ENCODE results near the gene PEX11G.
"Not testable (repeated sequence)": the region's sequence is repeated elsewhere in the genome, so short reads cannot be mapped to it uniquely, and the experiment has no call there.

The PEX11G gene

GRCh38 chr19:7463575-7463974, 25.3 kb downstream of the PEX11G start:
- DNase-seq, result no peak

GRCh38 chr19:7461841-7462629, 26.8 kb downstream of the PEX11G start:
- no peak for DNase-seq

DNA sequence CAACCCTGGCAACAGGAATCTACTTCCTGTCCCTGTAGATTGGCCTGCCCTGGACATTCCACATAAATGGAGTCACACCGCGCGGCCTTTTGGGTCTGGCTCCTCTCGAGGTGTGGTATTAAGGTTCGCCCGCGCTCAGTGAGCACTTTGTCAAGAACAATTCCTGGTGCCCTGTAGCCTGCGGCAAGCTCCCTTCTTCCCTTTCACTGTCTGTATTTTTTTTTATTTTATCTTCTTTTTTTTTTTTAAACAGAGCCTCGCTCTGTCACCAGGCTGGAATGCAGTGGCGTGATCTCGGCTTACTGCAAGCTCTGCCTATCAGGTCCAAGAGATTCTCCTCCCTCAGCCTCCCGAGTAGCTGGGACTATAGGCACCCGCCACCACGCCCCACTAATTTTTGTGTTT, 28.3 kb downstream of the PEX11G start:
- DNase-seq, result peak; percentile 56

DNA sequence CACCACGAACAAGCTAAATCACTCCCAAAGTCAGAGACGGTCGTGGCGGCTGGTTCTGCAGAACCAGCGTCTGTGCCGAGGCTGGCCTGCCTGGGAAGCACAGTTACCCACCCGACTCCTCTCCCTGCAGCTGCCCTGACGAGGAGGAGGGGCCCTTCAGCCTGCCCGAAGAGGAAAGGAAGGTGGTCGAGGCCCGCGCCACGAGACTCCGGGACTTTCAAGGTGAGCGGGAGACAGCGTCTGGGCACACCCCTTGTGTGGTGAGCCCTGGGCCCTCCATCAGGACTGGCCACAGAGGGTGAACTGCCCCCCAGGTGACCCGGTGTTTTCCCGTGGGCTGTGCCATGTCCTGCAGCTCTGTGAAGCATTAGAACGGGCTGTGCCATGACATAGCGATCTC, 29.1 kb downstream of the PEX11G start:
- no peak for DNase-seq

GRCh38 chr19:7458675-7459074, 30.2 kb downstream of the PEX11G start:
- no peak for DNase-seq

DNA sequence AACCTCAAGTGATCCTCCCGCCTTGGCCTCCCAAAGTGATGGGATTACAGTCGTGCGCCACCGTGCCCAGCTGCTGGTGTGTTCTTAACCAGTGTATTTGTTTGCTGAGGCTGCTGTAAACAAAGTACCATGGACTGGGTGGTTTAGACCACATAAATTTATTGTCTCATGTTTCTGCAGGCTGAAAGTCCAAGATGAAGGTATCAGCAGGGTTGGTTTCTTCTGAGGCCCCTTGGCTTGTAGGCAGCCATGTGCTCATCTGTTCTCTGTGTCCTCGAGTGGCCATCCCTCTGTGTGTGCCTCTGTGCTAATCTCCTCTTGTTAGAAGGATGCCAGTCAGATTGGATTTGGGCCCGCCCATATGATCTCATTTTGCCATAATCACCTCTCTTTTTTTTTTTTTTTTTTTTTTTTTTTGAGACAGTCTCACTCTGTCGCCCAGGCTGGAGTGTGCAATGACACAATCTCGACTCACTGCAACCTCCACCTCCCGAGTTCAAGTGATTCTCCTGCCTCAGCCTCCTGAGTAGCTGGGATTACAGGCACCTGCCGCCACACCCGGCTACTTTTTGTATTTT, 31.8 kb downstream of the PEX11G start:
- no peak for DNase-seq

- DNase-seq, result no peak
Measured at GRCh38 chr19:7455600-7456296, 33.1 kb downstream of the PEX11G start.

GRCh38 chr19:7454998-7455397, 33.8 kb downstream of the PEX11G start:
- no peak for DNase-seq

DNA sequence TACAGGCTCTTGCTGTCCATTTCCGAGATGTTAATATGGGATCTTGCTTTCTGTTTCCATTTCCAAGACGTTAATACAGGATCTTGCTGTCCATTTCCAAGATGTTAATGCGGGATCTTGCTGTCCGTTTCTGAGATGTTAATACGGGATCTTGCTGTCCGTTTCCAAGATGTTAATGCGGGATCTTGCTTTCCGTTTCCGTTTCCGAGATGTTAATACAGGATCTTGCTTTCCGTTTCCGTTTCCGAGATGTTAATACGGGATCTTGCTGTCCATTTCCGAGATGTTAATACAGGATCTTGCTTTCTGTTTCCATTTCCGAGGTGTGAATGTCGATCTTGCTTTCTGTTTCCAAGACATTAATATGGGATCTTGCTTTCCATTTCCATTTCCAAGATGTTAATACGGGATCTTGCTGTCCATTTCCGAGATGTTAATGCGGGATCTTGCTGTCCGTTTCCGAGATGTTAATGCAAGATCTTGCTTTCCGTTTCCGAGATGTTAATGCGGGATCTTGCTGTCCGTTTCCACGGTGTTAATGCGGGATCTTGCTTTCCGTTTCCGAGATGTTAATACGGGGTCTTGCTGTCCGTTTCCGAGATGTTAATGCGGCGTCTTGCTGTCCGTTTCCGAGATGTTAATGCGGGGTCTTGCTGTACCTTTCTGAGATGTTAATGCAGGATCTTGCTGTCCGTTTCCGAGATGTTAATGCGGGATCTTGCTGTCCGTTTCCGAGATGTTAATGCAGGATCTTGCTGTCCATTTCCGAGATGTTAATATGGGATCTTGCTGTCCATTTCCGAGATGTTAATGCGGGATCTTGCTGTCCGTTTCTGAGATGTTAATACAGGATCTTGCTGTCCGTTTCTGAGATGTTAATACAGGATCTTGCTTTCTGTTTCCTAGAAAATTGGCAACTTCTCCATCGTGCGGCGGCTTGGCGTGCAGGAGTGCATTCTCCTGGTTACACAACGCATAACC, 38.3 kb downstream of the PEX11G start:
- peak; percentile 34 for DNase-seq

DNA sequence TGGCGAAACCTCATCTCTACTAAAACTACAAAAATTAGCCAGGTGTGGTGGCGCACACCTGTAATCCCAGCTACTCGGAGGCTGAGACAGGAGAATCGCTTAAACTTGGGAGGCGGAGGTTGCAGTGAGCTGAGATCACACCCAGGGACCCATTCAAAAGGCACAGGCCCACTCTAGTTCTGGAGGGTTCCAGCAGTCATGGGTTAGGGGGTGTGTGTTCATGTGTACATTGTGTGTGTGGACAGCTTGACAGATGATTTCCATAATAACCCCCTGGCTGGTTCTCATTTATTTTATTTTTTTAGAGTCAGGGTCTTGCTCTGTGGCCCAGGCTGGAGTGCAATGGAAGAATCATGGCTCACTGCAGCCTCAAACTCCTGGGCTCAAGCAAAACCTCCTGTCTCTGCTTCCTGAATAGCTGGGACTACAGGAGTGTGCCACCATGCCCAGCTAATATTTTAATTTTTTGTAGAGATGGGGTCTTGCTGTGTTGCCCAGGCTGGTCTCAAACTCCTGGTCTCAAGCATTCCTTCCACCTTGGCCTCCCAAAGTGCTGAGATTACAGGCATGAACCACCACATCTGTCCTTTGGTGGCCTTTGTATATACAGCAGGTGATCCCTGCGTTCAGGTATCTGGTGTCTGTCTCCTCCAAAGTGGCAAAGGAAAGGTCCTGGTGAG, 39.3 kb downstream of the PEX11G start:
- DNase-seq, result not testable (repeated sequence)

DNA sequence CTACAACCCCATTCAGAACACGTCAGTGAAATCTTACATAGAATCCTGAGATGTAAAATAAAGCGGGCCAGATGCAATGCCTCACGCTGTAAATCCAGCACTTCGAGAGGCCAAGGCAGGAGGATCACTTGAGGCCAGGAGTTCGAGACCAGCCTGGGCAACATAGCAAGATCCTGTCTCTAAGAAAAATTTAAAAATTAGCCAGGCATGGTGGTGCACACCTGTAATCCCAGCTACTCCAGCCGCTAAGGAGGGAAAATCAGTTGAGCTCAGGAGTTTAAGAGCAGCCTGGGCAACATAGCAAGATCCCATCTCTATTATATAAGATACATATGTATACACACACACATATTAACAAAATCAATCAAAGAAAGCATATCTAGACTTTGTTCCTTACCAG, 41.2 kb downstream of the PEX11G start:
- no peak for DNase-seq

GRCh38 chr19:7445104-7445503, 43.7 kb downstream of the PEX11G start:
- no peak for DNase-seq

- DNase-seq, result no peak
Measured at GRCh38 chr19:7444042-7444441, 44.8 kb downstream of the PEX11G start.

- peak; percentile 68 for DNase-seq
Measured at GRCh38 chr19:7442423-7442822, 46.4 kb downstream of the PEX11G start.

- no peak for DNase-seq
Measured at GRCh38 chr19:7441468-7442146, 47.2 kb downstream of the PEX11G start.

DNA sequence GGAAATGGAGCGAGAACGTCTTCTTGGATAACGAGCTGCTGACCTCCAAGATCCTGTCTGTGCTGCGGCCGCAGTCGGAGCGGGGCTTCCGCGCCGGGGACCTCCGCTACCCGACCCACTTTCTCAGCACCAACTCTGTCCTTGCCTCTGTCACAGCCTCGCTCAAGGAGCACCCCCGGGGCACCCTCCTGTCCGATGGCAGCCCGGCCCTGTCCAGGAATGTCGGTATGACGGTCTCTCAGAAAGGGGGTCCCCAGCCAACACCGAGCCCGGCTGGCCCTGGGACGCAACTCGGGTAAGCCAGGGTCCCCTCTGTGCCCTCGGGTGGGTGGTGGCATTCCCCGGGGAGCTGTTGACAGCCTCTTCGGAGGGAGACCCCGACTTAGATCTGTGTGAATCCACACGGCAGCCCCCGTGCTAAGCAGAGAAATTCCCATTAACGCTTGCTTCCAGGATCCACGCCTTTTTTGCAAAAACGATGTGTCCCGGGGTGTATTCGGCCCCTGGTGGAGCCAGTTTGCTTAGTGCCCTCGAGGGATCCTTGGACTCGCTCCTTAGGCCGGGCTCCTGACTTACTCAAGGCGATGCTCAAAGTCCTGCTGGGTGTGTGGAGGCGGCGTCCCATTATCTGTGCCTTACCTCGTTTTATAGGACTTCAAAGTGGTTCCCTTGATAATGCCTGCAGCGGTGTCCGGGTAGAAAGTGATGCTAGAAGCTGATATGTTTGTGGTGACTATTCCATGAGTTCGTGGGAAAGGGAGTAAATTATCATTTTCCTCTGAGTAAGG, 48.5 kb downstream of the PEX11G start:
- DNase-seq, result no peak

DNA sequence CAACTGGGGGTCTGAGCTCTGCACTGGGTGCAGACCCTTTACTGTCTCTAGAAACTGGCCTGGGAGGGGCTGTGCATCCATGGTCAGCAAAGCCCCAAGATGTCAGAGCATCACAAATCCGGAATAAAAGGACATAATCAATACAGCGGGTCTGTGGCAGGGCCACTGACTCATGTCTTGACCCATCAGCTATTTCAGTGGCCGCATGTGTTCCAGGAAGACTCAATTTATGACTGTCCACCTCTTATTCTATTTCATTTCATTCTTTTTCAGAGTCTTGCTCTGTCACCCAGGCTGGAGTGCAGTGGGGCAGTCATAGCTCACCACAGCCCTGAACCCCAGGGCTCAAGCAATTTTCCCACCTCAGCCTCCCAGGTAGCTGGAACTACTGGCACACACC, 53.2 kb downstream of the PEX11G start:
- DNase-seq, result no peak

GRCh38 chr19:7434391-7434790, 54.4 kb downstream of the PEX11G start:
- DNase-seq, result no peak

DNA sequence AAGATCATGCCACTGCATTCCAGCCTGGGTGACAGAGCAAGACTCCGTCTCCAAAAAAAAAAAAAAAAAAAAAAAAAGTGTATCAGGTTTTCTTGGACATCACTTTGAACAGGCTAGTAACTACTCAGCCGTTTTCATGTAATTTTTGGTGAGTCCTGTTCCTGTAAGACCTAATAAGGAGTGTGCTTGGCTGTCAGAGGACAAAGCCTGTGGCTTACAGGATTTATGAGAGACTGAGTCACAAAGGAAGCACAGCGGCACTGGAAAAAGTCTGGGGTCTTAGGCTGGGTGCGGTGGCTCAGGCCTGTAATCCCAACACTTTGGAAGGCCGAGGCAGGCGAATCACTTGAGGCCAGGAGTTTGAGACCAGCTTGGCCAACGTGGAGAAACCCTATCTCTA, 55.4 kb downstream of the PEX11G start:
- peak; percentile 15 for DNase-seq

DNA sequence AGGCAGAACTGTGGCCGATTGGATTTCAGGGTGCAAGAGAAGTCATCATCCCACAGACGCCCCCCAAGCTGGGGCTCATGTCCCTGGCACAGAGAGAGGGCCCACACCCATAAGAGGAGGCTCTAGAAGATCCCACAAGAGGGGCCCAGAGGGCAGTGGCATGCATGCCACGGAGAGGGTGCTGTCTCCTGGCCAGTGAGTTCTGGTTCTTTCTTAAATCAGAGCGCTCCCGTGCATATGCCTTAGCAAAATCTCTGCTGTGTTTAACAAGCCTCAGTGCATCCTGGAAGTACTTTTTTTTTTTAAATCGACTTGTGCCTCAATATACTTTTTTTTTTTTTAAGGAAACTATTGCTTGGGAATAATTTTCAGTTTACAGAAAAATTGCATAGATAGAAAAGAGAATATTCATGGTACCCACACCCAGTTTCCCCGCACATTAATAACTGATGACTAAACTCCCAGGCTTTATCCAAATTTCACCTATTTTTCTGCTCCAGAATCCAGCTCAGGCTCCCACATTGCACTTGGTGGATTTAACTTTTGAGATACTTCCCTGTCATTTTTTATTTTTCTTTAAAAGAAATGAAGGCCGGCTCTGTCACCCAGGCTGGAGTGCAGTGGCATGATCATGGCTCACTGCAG, 59.1 kb downstream of the PEX11G start:
- no peak for DNase-seq

All from fibroblast of skin of back (primary cell).